Lower leg skin (tissue), 3 donors: ENCODE results near the gene TMEM132E.

ENCODE experiments used
- POLR2A ChIP-seq, 2 donors: fragments of 450-650 bp; IDR thresholded peaks; one replicate each; pipeline ENCODE4 v1.6.1; 2016 to 2017; ENCODE audit warnings: antibody characterized with exemption in 2 of 2, mild to moderate bottlenecking in 1 of 2, moderate library complexity in 1 of 2
- TF ChIP-seq, protein P1 (sequence below), 3 donors: fragments of 450-650 bp; IDR thresholded peaks; one replicate each; pipeline ENCODE4 v1.5.1; 2016; ENCODE audit warnings: antibody characterized with exemption in 3 of 3, mild to moderate bottlenecking in 3 of 3, moderate library complexity in 2 of 3

DNA sequence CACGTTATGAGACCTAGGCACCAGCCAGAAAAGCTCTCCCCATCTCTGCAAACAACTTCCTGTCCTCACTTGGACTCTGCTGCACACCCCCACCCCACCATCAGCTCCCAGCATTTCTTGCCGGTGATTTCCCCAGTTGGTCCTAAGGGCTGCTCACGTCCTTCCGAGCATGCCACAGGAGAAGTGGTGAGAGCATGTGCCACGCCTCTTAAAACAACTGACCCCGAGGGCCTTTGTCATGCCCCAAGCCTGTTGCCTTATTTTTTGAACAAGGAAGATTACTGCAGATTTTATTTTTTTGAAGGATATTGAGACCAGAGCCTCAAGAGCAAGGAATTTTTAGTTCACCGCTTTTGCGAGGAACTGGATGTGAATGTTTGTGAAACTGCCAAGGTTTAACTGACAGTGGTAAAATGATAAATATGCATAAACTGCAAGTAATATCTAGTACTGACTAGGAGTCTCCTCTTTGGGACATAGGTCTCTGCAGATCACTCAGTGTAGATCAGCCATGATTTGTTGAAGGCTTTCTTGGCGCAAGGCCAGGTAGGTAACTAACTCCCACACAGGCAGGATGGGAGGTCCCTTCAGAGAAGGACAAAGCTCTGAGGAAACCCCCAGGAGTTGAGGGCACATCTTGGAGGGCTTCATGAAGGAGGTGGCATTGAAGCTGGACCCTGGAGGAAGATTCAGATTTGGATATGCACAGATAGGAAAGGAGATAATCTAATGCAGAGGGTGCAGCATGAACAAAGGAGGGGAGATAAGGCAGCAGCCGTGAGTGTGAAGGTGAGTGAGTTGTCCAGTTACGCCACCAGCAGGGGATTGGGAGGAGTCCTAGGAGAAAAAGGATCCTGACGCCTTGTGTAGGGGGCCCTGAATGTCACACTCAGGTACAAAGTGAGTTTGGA lies 44.7 kb downstream of the TMEM132E start:
- TF ChIP-seq POLR2A (IDR thresholded peaks at IDR 0.05) = no peak
- TF ChIP-seq, protein P1, sequence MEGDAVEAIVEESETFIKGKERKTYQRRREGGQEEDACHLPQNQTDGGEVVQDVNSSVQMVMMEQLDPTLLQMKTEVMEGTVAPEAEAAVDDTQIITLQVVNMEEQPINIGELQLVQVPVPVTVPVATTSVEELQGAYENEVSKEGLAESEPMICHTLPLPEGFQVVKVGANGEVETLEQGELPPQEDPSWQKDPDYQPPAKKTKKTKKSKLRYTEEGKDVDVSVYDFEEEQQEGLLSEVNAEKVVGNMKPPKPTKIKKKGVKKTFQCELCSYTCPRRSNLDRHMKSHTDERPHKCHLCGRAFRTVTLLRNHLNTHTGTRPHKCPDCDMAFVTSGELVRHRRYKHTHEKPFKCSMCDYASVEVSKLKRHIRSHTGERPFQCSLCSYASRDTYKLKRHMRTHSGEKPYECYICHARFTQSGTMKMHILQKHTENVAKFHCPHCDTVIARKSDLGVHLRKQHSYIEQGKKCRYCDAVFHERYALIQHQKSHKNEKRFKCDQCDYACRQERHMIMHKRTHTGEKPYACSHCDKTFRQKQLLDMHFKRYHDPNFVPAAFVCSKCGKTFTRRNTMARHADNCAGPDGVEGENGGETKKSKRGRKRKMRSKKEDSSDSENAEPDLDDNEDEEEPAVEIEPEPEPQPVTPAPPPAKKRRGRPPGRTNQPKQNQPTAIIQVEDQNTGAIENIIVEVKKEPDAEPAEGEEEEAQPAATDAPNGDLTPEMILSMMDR (IDR thresholded peaks at IDR 0.05) = no peak
